GM23338 (cell line): ENCODE results near the gene PPM1H. TPM values are rescaled to one million over a fixed set of nuclear protein-coding genes. Genes with fewer than 3 reads are reported as not detected.

Source experiments
- ATAC-seq: fragments of 200-7000 bp; cut with Tn5 transposase; 3 replicates; pipeline ENCODE4 v1.9.1; 2020
- DNase-seq: peaks from one replicate; pipeline ENCODE4 v3.0.0-alpha.2; 2015; ENCODE audit warnings: low spot score
- H2AFZ ChIP-seq: fragments of 200-600 bp; sonication (generic); 2 replicates; pipeline ENCODE4 v1.8.0; 2016; ENCODE audit warnings: antibody characterized with exemption, mild to moderate bottlenecking, moderate library complexity
- H3F3A ChIP-seq: fragments of 200-600 bp; sonication (generic); replicated peaks from 2 replicates; pipeline ENCODE4 v1.8.0; 2017; ENCODE audit warnings: antibody characterized with exemption, mixed run types, low read depth
- H3K27ac ChIP-seq: fragments of 200-600 bp; sonication (generic); 2 replicates; pipeline ENCODE4 v1.6.1; 2016; ENCODE audit warnings: low read depth
- H3K27me3 ChIP-seq: fragments of 200-600 bp; sonication (generic); 2 replicates; pipeline ENCODE4 v1.8.0; 2016; ENCODE audit warnings: mild to moderate bottlenecking, mixed run types, moderate library complexity; ENCODE audit not compliant: insufficient read depth
- H3K36me3 ChIP-seq: fragments of 200-600 bp; sonication (generic); 2 replicates; pipeline ENCODE4 v1.8.0; 2016; ENCODE audit warnings: mild to moderate bottlenecking; ENCODE audit not compliant: insufficient read depth
- H3K4me1 ChIP-seq: fragments of 200-600 bp; sonication (generic); 2 replicates; pipeline ENCODE4 v1.8.0; 2016; ENCODE audit warnings: mild to moderate bottlenecking, moderate library complexity; ENCODE audit not compliant: insufficient read depth
- H3K4me2 ChIP-seq: fragments of 200-600 bp; sonication (generic); 2 replicates; pipeline ENCODE4 v1.7.1; 2017; ENCODE audit warnings: mixed run types
- H3K4me3 ChIP-seq: fragments of 200-600 bp; sonication (generic); 2 replicates; pipeline ENCODE4 v1.6.1; 2016; ENCODE audit warnings: mixed run types
- H3K79me2 ChIP-seq: fragments of 200-600 bp; sonication (generic); replicated peaks from 2 replicates; pipeline ENCODE4 v1.8.0; 2017; ENCODE audit warnings: mild to moderate bottlenecking; ENCODE audit not compliant: insufficient read depth
- H3K9me2 ChIP-seq: fragments of 200-600 bp; sonication (generic); 2 replicates; pipeline ENCODE4 v1.8.0; 2017; ENCODE audit not compliant: insufficient read depth
- H4K20me1 ChIP-seq: fragments of 200-600 bp; sonication (generic); replicated peaks from 2 replicates; pipeline ENCODE4 v1.8.0; 2017; ENCODE audit warnings: mild to moderate bottlenecking; ENCODE audit not compliant: insufficient read depth
- H3K27ac Mint-ChIP-seq: 2 replicates; pipeline ENCODE4 v1.8.0; 2020; ENCODE audit warnings: inconsistent platforms, mild to moderate bottlenecking, moderate library complexity, mixed read lengths
- H3K27me3 Mint-ChIP-seq: 3 replicates; pipeline ENCODE4 v1.8.0; 2022; ENCODE audit warnings: low read depth, mild to moderate bottlenecking, moderate library complexity, mixed read lengths, inconsistent platforms; ENCODE audit not compliant: insufficient read depth, poor library complexity
- H3K36me3 Mint-ChIP-seq: 3 replicates; pipeline ENCODE4 v1.8.0; 2021; ENCODE audit warnings: low read depth, mild to moderate bottlenecking, inconsistent platforms, moderate library complexity, mixed read lengths
- H3K4me1 Mint-ChIP-seq: 3 replicates; pipeline ENCODE4 v1.8.0; 2020; ENCODE audit warnings: mild to moderate bottlenecking, inconsistent platforms, mixed read lengths
- H3K4me3 Mint-ChIP-seq: 3 replicates; pipeline ENCODE4 v1.8.0; 2021; ENCODE audit warnings: moderate library complexity, mild to moderate bottlenecking, inconsistent platforms, mixed read lengths
- H3K9me3 Mint-ChIP-seq: 3 replicates; pipeline ENCODE4 v1.8.0; 2020; ENCODE audit warnings: moderate library complexity, mild to moderate bottlenecking, inconsistent platforms, mixed read lengths
- CREB1 ChIP-seq: fragments of 250-450 bp; sonication (Bioruptor Pico); IDR thresholded peaks from 2 replicates; pipeline ENCODE4 v1.5.0; 2020; ENCODE audit warnings: low read depth, mild to moderate bottlenecking, moderate library complexity
- EZH2 ChIP-seq: fragments of 200-600 bp; sonication (generic); IDR thresholded peaks from one replicate; pipeline ENCODE4 v1.8.0; 2017; ENCODE audit warnings: antibody characterized with exemption, mild to moderate bottlenecking, low read depth; ENCODE audit not compliant: unreplicated experiment
- EZH2phosphoT487 ChIP-seq: fragments of 200-600 bp; sonication (generic); IDR thresholded peaks from one replicate; pipeline ENCODE4 v1.8.1; 2018; ENCODE audit warnings: antibody characterized with exemption; ENCODE audit not compliant: unreplicated experiment
- JUNB ChIP-seq: IDR thresholded peaks from one replicate; pipeline ENCODE4 v1.6.1; 2016; ENCODE audit warnings: antibody characterized with exemption; ENCODE audit not compliant: unreplicated experiment
- NANOG ChIP-seq: IDR thresholded peaks from 2 replicates; pipeline ENCODE4 v1.6.1; 2016; ENCODE audit warnings: antibody characterized with exemption, borderline replicate concordance
- POLR2AphosphoS5 ChIP-seq: IDR thresholded peaks from 2 replicates; pipeline ENCODE4 v1.6.1; 2016; ENCODE audit warnings: antibody characterized with exemption, low read depth
- STAT1 ChIP-seq: IDR thresholded peaks from one replicate; pipeline ENCODE4 v1.6.1; 2016; ENCODE audit warnings: antibody characterized with exemption; ENCODE audit not compliant: unreplicated experiment
- ZNF114 ChIP-seq: fragments of 250-450 bp; sonication (Bioruptor Pico); IDR thresholded peaks from 2 replicates; pipeline ENCODE4 v1.5.0; 2020; ENCODE audit warnings: mild to moderate bottlenecking, moderate library complexity
- ZNF331 ChIP-seq: fragments of 250-450 bp; sonication (Bioruptor Pico); IDR thresholded peaks from 2 replicates; pipeline ENCODE4 v1.5.0; 2020; ENCODE audit warnings: low read depth, mild to moderate bottlenecking, moderate library complexity
- polyA plus RNA-seq: library from polyadenylated mRNA; unstranded; fragments of >200 nt; fragmentation: Nextera tagmentation; extraction: Ambion mirVana; gene quantifications from 2 replicates; pipeline ENCODE4 v1.2.1, GENCODE V29; 2016
- total RNA-seq: library from RNA; depleted of rRNA; stranded (reverse); fragments of >200 nt; shearing (Covaris generic); gene quantifications from 2 replicates; pipeline ENCODE4 v1.2.3, GENCODE V29; 2014
- TF ChIP-seq, protein P1 (sequence below), 2 experiments: fragments of 200-600 bp in 1 of 2; sonication (generic) in 1 of 2; conservative IDR thresholded peaks; 2 replicates each; pipeline versions ENCODE4 v1.5.1 to v1.6.1; 2016 to 2017; ENCODE audit warnings: antibody characterized with exemption in 2 of 2, low read depth in 2 of 2, mild to moderate bottlenecking in 2 of 2, moderate library complexity in 1 of 2
- TF ChIP-seq, protein P2 (sequence below): fragments of 250-450 bp; sonication (Bioruptor Pico); IDR thresholded peaks from 2 replicates; pipeline ENCODE4 v1.5.0; 2020; ENCODE audit warnings: mild to moderate bottlenecking, moderate library complexity
- TF ChIP-seq, protein P3 (sequence below): IDR thresholded peaks from one replicate; pipeline ENCODE4 v1.6.1; 2018; ENCODE audit warnings: antibody characterized with exemption; ENCODE audit not compliant: unreplicated experiment
- TF ChIP-seq, protein P4 (sequence below): IDR thresholded peaks from 2 replicates; pipeline ENCODE4 v1.6.1; 2016; ENCODE audit warnings: antibody characterized with exemption

PPM1H gene
- total and polyA plus RNA-seq, 2 experiments from 2014 or later = 11.4 to 41.2 TPM

DNA sequence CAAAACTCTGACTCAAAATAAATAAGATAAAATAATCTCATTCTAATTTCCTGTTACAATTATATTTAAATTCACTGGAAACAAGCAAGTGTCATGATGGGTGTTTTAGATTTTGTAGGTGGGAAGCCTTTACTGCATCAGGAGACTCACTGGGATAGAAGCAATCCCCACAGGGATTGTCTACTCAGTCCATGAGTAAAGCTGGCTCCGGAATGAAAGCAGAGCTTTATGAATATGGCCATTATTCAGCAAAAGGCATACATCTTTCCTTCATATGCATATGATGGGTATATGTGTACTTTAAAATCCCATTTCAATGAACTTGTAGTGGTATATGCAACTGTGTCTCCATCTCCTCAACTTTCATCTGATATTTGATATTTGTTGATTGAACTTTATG lies 25.4 kb upstream of the PPM1H start:
- no peaks in the 10 kb centered on the region for H3K9me3 Mint-ChIP-seq
- Histone ChIP-seq H3K4me2 (no peak overlapping the region), H3F3A (no peaks in the 10 kb centered on the region), H3K4me1 (peaks cover 26% of the 10 kb centered on the region), H3K9me2 (no peaks in the 10 kb centered on the region), H4K20me1 (no peaks in the 10 kb centered on the region), H3K36me3 (no peaks in the 10 kb centered on the region), H3K27ac (no peak overlapping the region), H3K27me3 (no peaks in the 10 kb centered on the region), H2AFZ (no peak overlapping the region), H3K79me2 (no peaks in the 10 kb centered on the region), H3K4me3 (no peak overlapping the region)
- no peak for ATAC-seq
- peaks cover 6% of the 10 kb centered on the region for H3K27me3 Mint-ChIP-seq
- no peak overlapping the region for H3K4me3 Mint-ChIP-seq
- DNase-seq = no peak
- H3K4me1 Mint-ChIP-seq = peaks cover 28% of the 10 kb centered on the region
- TF ChIP-seq, protein P1, sequence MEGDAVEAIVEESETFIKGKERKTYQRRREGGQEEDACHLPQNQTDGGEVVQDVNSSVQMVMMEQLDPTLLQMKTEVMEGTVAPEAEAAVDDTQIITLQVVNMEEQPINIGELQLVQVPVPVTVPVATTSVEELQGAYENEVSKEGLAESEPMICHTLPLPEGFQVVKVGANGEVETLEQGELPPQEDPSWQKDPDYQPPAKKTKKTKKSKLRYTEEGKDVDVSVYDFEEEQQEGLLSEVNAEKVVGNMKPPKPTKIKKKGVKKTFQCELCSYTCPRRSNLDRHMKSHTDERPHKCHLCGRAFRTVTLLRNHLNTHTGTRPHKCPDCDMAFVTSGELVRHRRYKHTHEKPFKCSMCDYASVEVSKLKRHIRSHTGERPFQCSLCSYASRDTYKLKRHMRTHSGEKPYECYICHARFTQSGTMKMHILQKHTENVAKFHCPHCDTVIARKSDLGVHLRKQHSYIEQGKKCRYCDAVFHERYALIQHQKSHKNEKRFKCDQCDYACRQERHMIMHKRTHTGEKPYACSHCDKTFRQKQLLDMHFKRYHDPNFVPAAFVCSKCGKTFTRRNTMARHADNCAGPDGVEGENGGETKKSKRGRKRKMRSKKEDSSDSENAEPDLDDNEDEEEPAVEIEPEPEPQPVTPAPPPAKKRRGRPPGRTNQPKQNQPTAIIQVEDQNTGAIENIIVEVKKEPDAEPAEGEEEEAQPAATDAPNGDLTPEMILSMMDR (conservative IDR thresholded peaks at IDR 0.05; ENCODE audit: low read depth in 2 of 2) = no peak
- TF ChIP-seq, protein P2, sequence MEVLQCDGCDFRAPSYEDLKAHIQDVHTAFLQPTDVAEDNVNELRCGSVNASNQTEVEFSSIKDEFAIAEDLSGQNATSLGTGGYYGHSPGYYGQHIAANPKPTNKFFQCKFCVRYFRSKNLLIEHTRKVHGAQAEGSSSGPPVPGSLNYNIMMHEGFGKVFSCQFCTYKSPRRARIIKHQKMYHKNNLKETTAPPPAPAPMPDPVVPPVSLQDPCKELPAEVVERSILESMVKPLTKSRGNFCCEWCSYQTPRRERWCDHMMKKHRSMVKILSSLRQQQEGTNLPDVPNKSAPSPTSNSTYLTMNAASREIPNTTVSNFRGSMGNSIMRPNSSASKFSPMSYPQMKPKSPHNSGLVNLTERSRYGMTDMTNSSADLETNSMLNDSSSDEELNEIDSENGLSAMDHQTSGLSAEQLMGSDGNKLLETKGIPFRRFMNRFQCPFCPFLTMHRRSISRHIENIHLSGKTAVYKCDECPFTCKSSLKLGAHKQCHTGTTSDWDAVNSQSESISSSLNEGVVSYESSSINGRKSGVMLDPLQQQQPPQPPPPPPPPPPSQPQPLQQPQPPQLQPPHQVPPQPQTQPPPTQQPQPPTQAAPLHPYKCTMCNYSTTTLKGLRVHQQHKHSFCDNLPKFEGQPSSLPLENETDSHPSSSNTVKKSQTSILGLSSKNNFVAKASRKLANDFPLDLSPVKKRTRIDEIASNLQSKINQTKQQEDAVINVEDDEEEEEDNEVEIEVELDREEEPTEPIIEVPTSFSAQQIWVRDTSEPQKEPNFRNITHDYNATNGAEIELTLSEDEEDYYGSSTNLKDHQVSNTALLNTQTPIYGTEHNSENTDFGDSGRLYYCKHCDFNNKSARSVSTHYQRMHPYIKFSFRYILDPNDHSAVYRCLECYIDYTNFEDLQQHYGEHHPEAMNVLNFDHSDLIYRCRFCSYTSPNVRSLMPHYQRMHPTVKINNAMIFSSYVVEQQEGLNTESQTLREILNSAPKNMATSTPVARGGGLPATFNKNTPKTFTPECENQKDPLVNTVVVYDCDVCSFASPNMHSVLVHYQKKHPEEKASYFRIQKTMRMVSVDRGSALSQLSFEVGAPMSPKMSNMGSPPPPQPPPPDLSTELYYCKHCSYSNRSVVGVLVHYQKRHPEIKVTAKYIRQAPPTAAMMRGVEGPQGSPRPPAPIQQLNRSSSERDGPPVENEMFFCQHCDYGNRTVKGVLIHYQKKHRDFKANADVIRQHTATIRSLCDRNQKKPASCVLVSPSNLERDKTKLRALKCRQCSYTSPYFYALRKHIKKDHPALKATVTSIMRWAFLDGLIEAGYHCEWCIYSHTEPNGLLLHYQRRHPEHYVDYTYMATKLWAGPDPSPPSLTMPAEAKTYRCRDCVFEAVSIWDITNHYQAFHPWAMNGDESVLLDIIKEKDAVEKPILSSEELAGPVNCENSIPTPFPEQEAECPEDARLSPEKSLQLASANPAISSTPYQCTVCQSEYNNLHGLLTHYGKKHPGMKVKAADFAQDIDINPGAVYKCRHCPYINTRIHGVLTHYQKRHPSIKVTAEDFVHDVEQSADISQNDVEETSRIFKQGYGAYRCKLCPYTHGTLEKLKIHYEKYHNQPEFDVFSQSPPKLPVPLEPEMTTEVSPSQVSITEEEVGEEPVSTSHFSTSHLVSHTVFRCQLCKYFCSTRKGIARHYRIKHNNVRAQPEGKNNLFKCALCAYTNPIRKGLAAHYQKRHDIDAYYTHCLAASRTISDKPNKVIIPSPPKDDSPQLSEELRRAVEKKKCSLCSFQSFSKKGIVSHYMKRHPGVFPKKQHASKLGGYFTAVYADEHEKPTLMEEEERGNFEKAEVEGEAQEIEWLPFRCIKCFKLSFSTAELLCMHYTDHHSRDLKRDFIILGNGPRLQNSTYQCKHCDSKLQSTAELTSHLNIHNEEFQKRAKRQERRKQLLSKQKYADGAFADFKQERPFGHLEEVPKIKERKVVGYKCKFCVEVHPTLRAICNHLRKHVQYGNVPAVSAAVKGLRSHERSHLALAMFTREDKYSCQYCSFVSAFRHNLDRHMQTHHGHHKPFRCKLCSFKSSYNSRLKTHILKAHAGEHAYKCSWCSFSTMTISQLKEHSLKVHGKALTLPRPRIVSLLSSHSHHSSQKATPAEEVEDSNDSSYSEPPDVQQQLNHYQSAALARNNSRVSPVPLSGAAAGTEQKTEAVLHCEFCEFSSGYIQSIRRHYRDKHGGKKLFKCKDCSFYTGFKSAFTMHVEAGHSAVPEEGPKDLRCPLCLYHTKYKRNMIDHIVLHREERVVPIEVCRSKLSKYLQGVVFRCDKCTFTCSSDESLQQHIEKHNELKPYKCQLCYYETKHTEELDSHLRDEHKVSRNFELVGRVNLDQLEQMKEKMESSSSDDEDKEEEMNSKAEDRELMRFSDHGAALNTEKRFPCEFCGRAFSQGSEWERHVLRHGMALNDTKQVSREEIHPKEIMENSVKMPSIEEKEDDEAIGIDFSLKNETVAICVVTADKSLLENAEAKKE (CRISPR knock-in tag) = no peak
- TF ChIP-seq EZH2phosphoT487 = no peak
- TF ChIP-seq JUNB = no peak
- TF ChIP-seq, protein P3, sequence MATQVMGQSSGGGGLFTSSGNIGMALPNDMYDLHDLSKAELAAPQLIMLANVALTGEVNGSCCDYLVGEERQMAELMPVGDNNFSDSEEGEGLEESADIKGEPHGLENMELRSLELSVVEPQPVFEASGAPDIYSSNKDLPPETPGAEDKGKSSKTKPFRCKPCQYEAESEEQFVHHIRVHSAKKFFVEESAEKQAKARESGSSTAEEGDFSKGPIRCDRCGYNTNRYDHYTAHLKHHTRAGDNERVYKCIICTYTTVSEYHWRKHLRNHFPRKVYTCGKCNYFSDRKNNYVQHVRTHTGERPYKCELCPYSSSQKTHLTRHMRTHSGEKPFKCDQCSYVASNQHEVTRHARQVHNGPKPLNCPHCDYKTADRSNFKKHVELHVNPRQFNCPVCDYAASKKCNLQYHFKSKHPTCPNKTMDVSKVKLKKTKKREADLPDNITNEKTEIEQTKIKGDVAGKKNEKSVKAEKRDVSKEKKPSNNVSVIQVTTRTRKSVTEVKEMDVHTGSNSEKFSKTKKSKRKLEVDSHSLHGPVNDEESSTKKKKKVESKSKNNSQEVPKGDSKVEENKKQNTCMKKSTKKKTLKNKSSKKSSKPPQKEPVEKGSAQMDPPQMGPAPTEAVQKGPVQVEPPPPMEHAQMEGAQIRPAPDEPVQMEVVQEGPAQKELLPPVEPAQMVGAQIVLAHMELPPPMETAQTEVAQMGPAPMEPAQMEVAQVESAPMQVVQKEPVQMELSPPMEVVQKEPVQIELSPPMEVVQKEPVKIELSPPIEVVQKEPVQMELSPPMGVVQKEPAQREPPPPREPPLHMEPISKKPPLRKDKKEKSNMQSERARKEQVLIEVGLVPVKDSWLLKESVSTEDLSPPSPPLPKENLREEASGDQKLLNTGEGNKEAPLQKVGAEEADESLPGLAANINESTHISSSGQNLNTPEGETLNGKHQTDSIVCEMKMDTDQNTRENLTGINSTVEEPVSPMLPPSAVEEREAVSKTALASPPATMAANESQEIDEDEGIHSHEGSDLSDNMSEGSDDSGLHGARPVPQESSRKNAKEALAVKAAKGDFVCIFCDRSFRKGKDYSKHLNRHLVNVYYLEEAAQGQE = no peak
- no peak for TF ChIP-seq EZH2
- TF ChIP-seq NANOG = no peak
- no peak for TF ChIP-seq ZNF114 (CRISPR knock-in tag)
- no peak for TF ChIP-seq POLR2AphosphoS5
- no peak for TF ChIP-seq STAT1
- TF ChIP-seq ZNF331 (CRISPR knock-in tag) = no peak
- TF ChIP-seq, protein P4, sequence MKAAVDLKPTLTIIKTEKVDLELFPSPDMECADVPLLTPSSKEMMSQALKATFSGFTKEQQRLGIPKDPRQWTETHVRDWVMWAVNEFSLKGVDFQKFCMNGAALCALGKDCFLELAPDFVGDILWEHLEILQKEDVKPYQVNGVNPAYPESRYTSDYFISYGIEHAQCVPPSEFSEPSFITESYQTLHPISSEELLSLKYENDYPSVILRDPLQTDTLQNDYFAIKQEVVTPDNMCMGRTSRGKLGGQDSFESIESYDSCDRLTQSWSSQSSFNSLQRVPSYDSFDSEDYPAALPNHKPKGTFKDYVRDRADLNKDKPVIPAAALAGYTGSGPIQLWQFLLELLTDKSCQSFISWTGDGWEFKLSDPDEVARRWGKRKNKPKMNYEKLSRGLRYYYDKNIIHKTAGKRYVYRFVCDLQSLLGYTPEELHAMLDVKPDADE = no peak
- TF ChIP-seq CREB1 = no peak
- H3K27ac Mint-ChIP-seq = no peak overlapping the region
- H3K36me3 Mint-ChIP-seq = no peaks in the 10 kb centered on the region
